ENCODE measurements around the gene HTR2C. TPM values are rescaled to one million over a fixed set of nuclear protein-coding genes. Genes with fewer than 3 reads are reported as not detected.
"Not testable (repeated sequence)": the region's sequence is repeated elsewhere in the genome, so short reads cannot be mapped to it uniquely, and the experiment has no call there.

HTR2C gene
- total RNA-seq, 1 experiment from 2014 or later = 0.76 TPM

GRCh38 chrX:114712466-114712865 lies 128.6 kb downstream of the HTR2C start:
- no peak for DNase-seq (ENCODE audit: low read depth)

GRCh38 chrX:114715096-114715495 lies 131.2 kb downstream of the HTR2C start:
- no peak for DNase-seq (ENCODE audit: low read depth)

- no peak for DNase-seq (ENCODE audit: low read depth)
These were observed 134.0 kb downstream of the HTR2C start for GRCh38 chrX:114717921-114718320.

- DNase-seq (ENCODE audit: low read depth) = no peak
These were observed 182.7 kb downstream of the HTR2C start for GRCh38 chrX:114766541-114766940.

- DNase-seq (ENCODE audit: low read depth) = peak; percentile 9
These were observed 190.8 kb downstream of the HTR2C start for GRCh38 chrX:114774691-114775090.

- DNase-seq (ENCODE audit: low read depth) = no peak
These were observed 199.0 kb downstream of the HTR2C start for GRCh38 chrX:114782925-114783324.

- no peak for DNase-seq (ENCODE audit: low read depth)
These were observed 203.2 kb downstream of the HTR2C start for GRCh38 chrX:114787061-114787460.

GRCh38 chrX:114797494-114797893 lies 213.6 kb downstream of the HTR2C start:
- DNase-seq (ENCODE audit: low read depth) = no peak

GRCh38 chrX:114798907-114799306 lies 215.0 kb downstream of the HTR2C start:
- DNase-seq (ENCODE audit: low read depth) = peak; percentile 67

- DNase-seq (ENCODE audit: low read depth) = peak; percentile 78
These were observed 216.8 kb downstream of the HTR2C start for GRCh38 chrX:114800719-114801118.

GRCh38 chrX:114819509-114819908 lies 235.6 kb downstream of the HTR2C start:
- no peak for DNase-seq (ENCODE audit: low read depth)

- DNase-seq (ENCODE audit: low read depth) = peak; percentile 93
These were observed 257.2 kb downstream of the HTR2C start for GRCh38 chrX:114841051-114841450.

GRCh38 chrX:114842181-114842580 lies 258.3 kb downstream of the HTR2C start:
- DNase-seq (ENCODE audit: low read depth) = peak; percentile 62

- DNase-seq (ENCODE audit: low read depth) = no peak
These were observed 305.6 kb downstream of the HTR2C start for GRCh38 chrX:114889481-114889880.

- peak; percentile 5 for DNase-seq (ENCODE audit: low read depth)
These were observed 319.7 kb downstream of the HTR2C start for GRCh38 chrX:114903618-114904017.

GRCh38 chrX:114905251-114905650 lies 321.4 kb downstream of the HTR2C start:
- peak; percentile 30 for DNase-seq (ENCODE audit: low read depth)

- no peak for DNase-seq (ENCODE audit: low read depth)
These were observed 323.2 kb downstream of the HTR2C start for GRCh38 chrX:114906984-114907510.

GRCh38 chrX:114924423-114924822 lies 340.5 kb downstream of the HTR2C start:
- DNase-seq (ENCODE audit: low read depth) = no peak

GRCh38 chrX:114924856-114925255 lies 341.0 kb downstream of the HTR2C start:
- DNase-seq (ENCODE audit: low read depth) = peak; percentile 70

- DNase-seq (ENCODE audit: low read depth) = peak; percentile 8
These were observed 346.3 kb downstream of the HTR2C start for GRCh38 chrX:114930227-114930626.

- no peak for DNase-seq (ENCODE audit: low read depth)
These were observed 348.7 kb downstream of the HTR2C start for GRCh38 chrX:114932550-114932949.

GRCh38 chrX:114933291-114933690 lies 349.4 kb downstream of the HTR2C start:
- DNase-seq (ENCODE audit: low read depth) = not testable (repeated sequence)

GRCh38 chrX:114937090-114937489 lies 353.2 kb downstream of the HTR2C start:
- DNase-seq (ENCODE audit: low read depth) = not testable (repeated sequence)

- no peak for DNase-seq (ENCODE audit: low read depth)
These were observed 368.8 kb downstream of the HTR2C start for GRCh38 chrX:114952696-114953095.
